ENCODE measurements around the gene TXNDC15. TPM values are rescaled to one million over a fixed set of nuclear protein-coding genes. Genes with fewer than 3 reads are reported as not detected.
A peak's percentile ranks its signal among the peaks of the same experiment; 100 is the strongest.
"Not testable (repeated sequence)": the region's sequence is repeated elsewhere in the genome, so short reads cannot be mapped to it uniquely, and the experiment has no call there.

Gene TXNDC15
- total and polyA plus RNA-seq, 2 donors from 2014 or later, result 78.0 to 87.3 TPM

GRCh38 chr5:134845852-134846640 is 28.1 kb upstream of the TXNDC15 start, which contains the start of gene C5orf24:
Gene C5orf24 (plus strand): TSS chr5:134845968. CDS start chr5:134854901, 8,933 bp downstream.
- Histone ChIP-seq H3K4me3 (ENCODE audit: low read length in 3 of 3) (peak within 1 kb of the TSS; percentile 87 to 91 (median 89)), H3K9me3 (ENCODE audit: control insufficient read depth in 2 of 3, insufficient read depth in 1 of 3, low read length in 3 of 3) (no peaks in the 10 kb centered on the region), H3K4me1 (ENCODE audit: control insufficient read depth in 2 of 3, insufficient read depth in 2 of 3, low read depth in 1 of 3, low read length in 3 of 3) (peaks cover 0 to 5% (median 5%) of the 10 kb centered on the region in 3 donors), H3K9ac (ENCODE audit: low read length in 3 of 3) (peak within 1 kb of the TSS; percentile 87 to 93 (median 87)), H3K27me3 (ENCODE audit: control insufficient read depth, insufficient read depth, low read length) (no peaks in the 10 kb centered on the region), H3K36me3 (ENCODE audit: control insufficient read depth in 2 of 3, insufficient read depth in 3 of 3, low read length in 3 of 3) (no peaks in the 10 kb centered on the region), H3K27ac (ENCODE audit: low read depth in 2 of 2, low read length in 2 of 2) (peak within 1 kb of the TSS; percentile 91 to 94)
- TF ChIP-seq, protein P1, sequence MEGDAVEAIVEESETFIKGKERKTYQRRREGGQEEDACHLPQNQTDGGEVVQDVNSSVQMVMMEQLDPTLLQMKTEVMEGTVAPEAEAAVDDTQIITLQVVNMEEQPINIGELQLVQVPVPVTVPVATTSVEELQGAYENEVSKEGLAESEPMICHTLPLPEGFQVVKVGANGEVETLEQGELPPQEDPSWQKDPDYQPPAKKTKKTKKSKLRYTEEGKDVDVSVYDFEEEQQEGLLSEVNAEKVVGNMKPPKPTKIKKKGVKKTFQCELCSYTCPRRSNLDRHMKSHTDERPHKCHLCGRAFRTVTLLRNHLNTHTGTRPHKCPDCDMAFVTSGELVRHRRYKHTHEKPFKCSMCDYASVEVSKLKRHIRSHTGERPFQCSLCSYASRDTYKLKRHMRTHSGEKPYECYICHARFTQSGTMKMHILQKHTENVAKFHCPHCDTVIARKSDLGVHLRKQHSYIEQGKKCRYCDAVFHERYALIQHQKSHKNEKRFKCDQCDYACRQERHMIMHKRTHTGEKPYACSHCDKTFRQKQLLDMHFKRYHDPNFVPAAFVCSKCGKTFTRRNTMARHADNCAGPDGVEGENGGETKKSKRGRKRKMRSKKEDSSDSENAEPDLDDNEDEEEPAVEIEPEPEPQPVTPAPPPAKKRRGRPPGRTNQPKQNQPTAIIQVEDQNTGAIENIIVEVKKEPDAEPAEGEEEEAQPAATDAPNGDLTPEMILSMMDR (IDR thresholded peaks at IDR 0.05; ENCODE audit: borderline replicate concordance, extremely low read depth, insufficient read depth), result no peak
- FAIRE-seq (no peak), DNase-seq (peak; percentile 95 to 98 (median 97))
- intact Hi-C loops (cut with DNase I), result no loop called here

GRCh38 chr5:134846641-134846960 is 27.6 kb upstream of the TXNDC15 start:
- H3K9ac ChIP-seq (ENCODE audit: low read length in 3 of 3), result peak overlapping the region; percentile 87 to 93 (median 87)
- peaks cover 0 to 5% (median 5%) of the 10 kb centered on the region in 3 donors for H3K4me1 ChIP-seq (ENCODE audit: control insufficient read depth in 2 of 3, insufficient read depth in 2 of 3, low read depth in 1 of 3, low read length in 3 of 3)
- TF ChIP-seq, protein P1 (IDR thresholded peaks at IDR 0.05; ENCODE audit: borderline replicate concordance, extremely low read depth, insufficient read depth), result no peak
- H3K27me3 ChIP-seq (ENCODE audit: control insufficient read depth, insufficient read depth, low read length), result no peaks in the 10 kb centered on the region
- H3K4me3 ChIP-seq (ENCODE audit: low read length in 3 of 3), result peak overlapping the region; percentile 87 to 91 (median 89)
- no peaks in the 10 kb centered on the region for H3K36me3 ChIP-seq (ENCODE audit: control insufficient read depth in 2 of 3, insufficient read depth in 3 of 3, low read length in 3 of 3)
- H3K9me3 ChIP-seq (ENCODE audit: control insufficient read depth in 2 of 3, insufficient read depth in 1 of 3, low read length in 3 of 3), result no peaks in the 10 kb centered on the region
- intact Hi-C loops (cut with DNase I), result no loop called here
- peak in 1 of 5 donors; percentile 44 for DNase-seq
- FAIRE-seq, result no peak
- H3K27ac ChIP-seq (ENCODE audit: low read depth in 2 of 2, low read length in 2 of 2), result peak overlapping the region; percentile 91 to 94

- intact Hi-C loops (cut with DNase I); H3K9me3 ChIP-seq (ENCODE audit: control insufficient read depth in 2 of 3, insufficient read depth in 1 of 3, low read length in 3 of 3); H3K4me1 ChIP-seq (ENCODE audit: control insufficient read depth in 2 of 3, insufficient read depth in 2 of 3, low read depth in 1 of 3, low read length in 3 of 3); H3K36me3 ChIP-seq (ENCODE audit: control insufficient read depth in 2 of 3, insufficient read depth in 3 of 3, low read length in 3 of 3); H3K9ac ChIP-seq (ENCODE audit: low read length in 3 of 3); H3K27ac ChIP-seq (ENCODE audit: low read depth in 2 of 2, low read length in 2 of 2); FAIRE-seq; H3K27me3 ChIP-seq (ENCODE audit: control insufficient read depth, insufficient read depth, low read length); H3K4me3 ChIP-seq (ENCODE audit: low read length in 3 of 3): not testable (repeated sequence)
- peak in 1 of 5 donors; percentile 33 for DNase-seq
Observed at GRCh38 chr5:134849434-134849933, 24.7 kb upstream of the TXNDC15 start.

DNA sequence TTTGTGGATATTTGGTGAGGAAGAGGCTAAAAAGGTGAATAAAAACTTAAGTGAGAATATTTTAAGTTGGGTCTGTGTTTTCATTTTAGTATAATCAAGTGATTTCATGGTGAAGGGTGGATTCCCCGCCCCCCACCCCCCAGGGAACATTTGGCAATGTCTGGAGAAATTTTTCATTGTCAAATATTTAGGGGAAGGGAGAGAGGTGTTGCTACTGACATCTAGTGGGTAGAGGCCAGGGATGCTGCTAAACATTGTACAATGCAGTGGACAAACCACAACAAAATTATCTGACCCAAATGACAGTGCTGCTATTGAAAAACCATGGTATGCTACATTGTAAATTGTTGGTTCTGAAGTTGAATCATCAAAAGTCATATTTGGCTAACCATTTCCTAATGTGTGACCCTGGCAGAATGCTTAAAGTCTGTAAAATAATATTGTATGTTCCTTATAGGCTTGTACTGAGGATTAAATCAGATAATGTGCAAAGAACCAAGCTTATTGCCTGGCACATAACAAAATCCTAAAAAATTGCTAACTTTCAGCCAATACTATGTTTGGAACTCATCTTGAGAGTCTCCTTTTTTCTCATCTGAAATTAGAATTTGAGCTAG is 22.8 kb upstream of the TXNDC15 start:
- TF ChIP-seq, protein P1 (IDR thresholded peaks at IDR 0.05; ENCODE audit: borderline replicate concordance, extremely low read depth, insufficient read depth), result peak; percentile 19
- Histone ChIP-seq H3K27me3 (ENCODE audit: control insufficient read depth, insufficient read depth, low read length) (no peaks in the 10 kb centered on the region), H3K27ac (ENCODE audit: low read depth in 2 of 2, low read length in 2 of 2) (no peak overlapping the region), H3K9ac (ENCODE audit: low read length in 3 of 3) (no peak overlapping the region), H3K36me3 (ENCODE audit: control insufficient read depth in 2 of 3, insufficient read depth in 3 of 3, low read length in 3 of 3) (peaks cover 0 to 15% (median 13%) of the 10 kb centered on the region in 3 donors), H3K9me3 (ENCODE audit: control insufficient read depth in 2 of 3, insufficient read depth in 1 of 3, low read length in 3 of 3) (no peaks in the 10 kb centered on the region), H3K4me1 (ENCODE audit: control insufficient read depth in 2 of 3, insufficient read depth in 2 of 3, low read depth in 1 of 3, low read length in 3 of 3) (no peaks in the 10 kb centered on the region), H3K4me3 (ENCODE audit: low read length in 3 of 3) (no peak overlapping the region)
- FAIRE-seq (no peak), DNase-seq (peak in 1 of 5 donors; percentile 28)
- intact Hi-C loops (cut with DNase I), result no loop called here

DNA sequence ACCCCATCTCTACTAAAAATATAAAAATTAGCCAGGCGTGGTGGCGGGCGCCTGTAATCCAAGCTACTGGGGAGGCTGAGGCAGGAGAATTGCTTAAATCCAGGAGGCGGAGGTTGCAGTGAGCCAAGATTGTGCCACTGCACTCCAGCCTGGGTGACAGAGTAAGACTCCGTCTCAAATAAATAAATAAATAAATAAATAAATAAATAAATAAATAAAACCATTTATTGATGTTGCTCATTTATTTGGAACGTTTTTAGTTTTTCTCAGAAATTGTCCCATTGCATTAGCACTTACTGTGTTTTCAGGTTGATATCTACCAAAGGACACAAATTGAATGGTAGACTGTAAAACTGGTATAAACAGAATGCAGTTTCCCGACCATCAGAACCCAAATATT is 17.7 kb upstream of the TXNDC15 start:
- intact Hi-C loops (cut with DNase I); H3K9me3 ChIP-seq (ENCODE audit: control insufficient read depth in 2 of 3, insufficient read depth in 1 of 3, low read length in 3 of 3); H3K9ac ChIP-seq (ENCODE audit: low read length in 3 of 3); H3K4me3 ChIP-seq (ENCODE audit: low read length in 3 of 3); DNase-seq; FAIRE-seq; H3K27ac ChIP-seq (ENCODE audit: low read depth in 2 of 2, low read length in 2 of 2); H3K4me1 ChIP-seq (ENCODE audit: control insufficient read depth in 2 of 3, insufficient read depth in 2 of 3, low read depth in 1 of 3, low read length in 3 of 3); H3K27me3 ChIP-seq (ENCODE audit: control insufficient read depth, insufficient read depth, low read length): not testable (repeated sequence)
- peaks cover 8 to 25% (median 21%) of the 10 kb centered on the region in 3 donors for H3K36me3 ChIP-seq (ENCODE audit: control insufficient read depth in 2 of 3, insufficient read depth in 3 of 3, low read length in 3 of 3)

All from kidney (tissue), 14 donors.